ENCODE measurements around the gene AP1AR. TPM values are rescaled to one million over a fixed set of nuclear protein-coding genes. Genes with fewer than 3 reads are reported as not detected.

Gene AP1AR
- total and polyA plus RNA-seq, 2 of the 4 experiments (the other 2 are of a cell fraction) = 4.0 to 4.7 TPM

DNA sequence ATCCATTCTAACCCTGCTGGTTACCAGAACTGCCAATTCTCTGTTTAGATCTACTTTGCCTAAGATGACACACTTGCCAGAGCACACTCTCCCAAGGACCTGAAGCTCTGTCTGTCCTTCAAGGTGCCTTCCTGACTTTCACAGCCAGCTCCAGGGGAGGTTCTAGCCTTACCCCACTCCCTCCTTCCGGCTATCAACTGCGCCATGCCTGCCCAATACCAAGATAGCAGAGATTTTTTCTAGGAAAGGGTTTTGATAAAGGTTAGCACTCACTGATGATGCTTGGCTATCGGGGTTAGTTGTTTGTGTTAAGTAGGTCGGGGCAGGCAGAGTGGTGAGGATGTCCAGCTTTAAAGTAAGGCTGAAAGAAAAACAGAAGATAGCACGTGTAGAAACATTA is 79.9 kb downstream of the AP1AR start:
- Histone ChIP-seq H3K56ac (ENCODE audit: extremely low read depth, insufficient read depth, low read length) (no peak overlapping the region), H4K91ac (ENCODE audit: insufficient read depth, low read depth, low read length) (no peak overlapping the region), H2BK5ac (ENCODE audit: low read depth, low read length, poor library complexity, severe bottlenecking) (no peak overlapping the region), H2AK9ac (replicated peaks; ENCODE audit: low read depth, low read length, poor library complexity) (no peak overlapping the region), H3K79me1 (ENCODE audit: low read depth in 1 of 2, low read length in 2 of 2) (peaks cover 0 to 2% of the 10 kb centered on the region in 2 experiments; a peak in 1 of 4 replicates), H3K36me3 (ENCODE audit: control insufficient read depth, insufficient read depth, low read length) (no peaks in the 10 kb centered on the region), H3K9ac (ENCODE audit: low read depth, low read length) (no peak overlapping the region), H3K27ac (ENCODE audit: insufficient read depth, low read length) (no peak overlapping the region), H3K18ac (ENCODE audit: low read depth, low read length) (no peak overlapping the region), H3K14ac (replicated peaks; ENCODE audit: low read depth, low read length) (no peak overlapping the region), H2BK120ac (ENCODE audit: low read depth, low read length) (no peak overlapping the region), H2BK15ac (ENCODE audit: low read depth, low read length) (no peak overlapping the region), H2AFZ (replicated peaks; ENCODE audit: low read length, poor library complexity) (no peak overlapping the region), H3K4me2 (ENCODE audit: low read depth, low read length) (no peak overlapping the region), H3K9me3 (ENCODE audit: control insufficient read depth, insufficient read depth, low read length) (no peaks in the 10 kb centered on the region), H3K27me3 (ENCODE audit: control insufficient read depth, insufficient read depth, low read length) (no peaks in the 10 kb centered on the region), H3K9me1 (ENCODE audit: insufficient read depth, low read length) (no peaks in the 10 kb centered on the region), H3K4ac (ENCODE audit: low read depth, low read length) (no peak overlapping the region), H4K20me1 (ENCODE audit: insufficient read depth, low read length) (no peaks in the 10 kb centered on the region), H4K5ac (ENCODE audit: low read depth, low read length) (no peak overlapping the region), H4K8ac (ENCODE audit: low read depth in 2 of 2, low read length in 2 of 2) (no peak overlapping the region), H3K23ac (ENCODE audit: low read depth, low read length) (no peak overlapping the region), H2AK5ac (ENCODE audit: low read depth, low read length) (no peak overlapping the region), H2BK20ac (ENCODE audit: low read depth, low read length) (no peak overlapping the region), H3K4me3 (ENCODE audit: insufficient read depth, low read depth, low read length) (no peak overlapping the region), H3K4me1 (ENCODE audit: control insufficient read depth, insufficient read depth, low read length) (peaks cover 4% of the 10 kb centered on the region; the same call in 1 of the 2 replicates)
- in situ Hi-C loops (cut with MboI; ENCODE audit: low sequenced_read_pairs) (no loop called here), dilution Hi-C loops (cut with HindIII; ENCODE audit: low sequenced_read_pairs, unreplicated experiment) (no loop called here), intact Hi-C loops (cut with micrococcal nuclease) (loop anchor here (1.0 kb wide), 1 partner anchor 8 kb away; no protein-coding TSS in a partner anchor)
- no peak for DNase-seq
- no peak for TF ChIP-seq RCOR1 (IDR thresholded peaks at IDR 0.05; ENCODE audit: insufficient replicate concordance, low read length)
- TF ChIP-seq, protein P1, sequence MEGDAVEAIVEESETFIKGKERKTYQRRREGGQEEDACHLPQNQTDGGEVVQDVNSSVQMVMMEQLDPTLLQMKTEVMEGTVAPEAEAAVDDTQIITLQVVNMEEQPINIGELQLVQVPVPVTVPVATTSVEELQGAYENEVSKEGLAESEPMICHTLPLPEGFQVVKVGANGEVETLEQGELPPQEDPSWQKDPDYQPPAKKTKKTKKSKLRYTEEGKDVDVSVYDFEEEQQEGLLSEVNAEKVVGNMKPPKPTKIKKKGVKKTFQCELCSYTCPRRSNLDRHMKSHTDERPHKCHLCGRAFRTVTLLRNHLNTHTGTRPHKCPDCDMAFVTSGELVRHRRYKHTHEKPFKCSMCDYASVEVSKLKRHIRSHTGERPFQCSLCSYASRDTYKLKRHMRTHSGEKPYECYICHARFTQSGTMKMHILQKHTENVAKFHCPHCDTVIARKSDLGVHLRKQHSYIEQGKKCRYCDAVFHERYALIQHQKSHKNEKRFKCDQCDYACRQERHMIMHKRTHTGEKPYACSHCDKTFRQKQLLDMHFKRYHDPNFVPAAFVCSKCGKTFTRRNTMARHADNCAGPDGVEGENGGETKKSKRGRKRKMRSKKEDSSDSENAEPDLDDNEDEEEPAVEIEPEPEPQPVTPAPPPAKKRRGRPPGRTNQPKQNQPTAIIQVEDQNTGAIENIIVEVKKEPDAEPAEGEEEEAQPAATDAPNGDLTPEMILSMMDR (conservative IDR thresholded peaks at IDR 0.05; ENCODE audit: low read depth, low read length) = no peak
- no peak for TF ChIP-seq RAD21 (IDR thresholded peaks at IDR 0.05; ENCODE audit: low read length)
- no peak for TF ChIP-seq MAFK (IDR thresholded peaks at IDR 0.05; ENCODE audit: low read depth, low read length)
- TF ChIP-seq MXI1 (IDR thresholded peaks at IDR 0.05; ENCODE audit: borderline replicate concordance, low read depth, low read length) = no peak
- TF ChIP-seq, protein P2, sequence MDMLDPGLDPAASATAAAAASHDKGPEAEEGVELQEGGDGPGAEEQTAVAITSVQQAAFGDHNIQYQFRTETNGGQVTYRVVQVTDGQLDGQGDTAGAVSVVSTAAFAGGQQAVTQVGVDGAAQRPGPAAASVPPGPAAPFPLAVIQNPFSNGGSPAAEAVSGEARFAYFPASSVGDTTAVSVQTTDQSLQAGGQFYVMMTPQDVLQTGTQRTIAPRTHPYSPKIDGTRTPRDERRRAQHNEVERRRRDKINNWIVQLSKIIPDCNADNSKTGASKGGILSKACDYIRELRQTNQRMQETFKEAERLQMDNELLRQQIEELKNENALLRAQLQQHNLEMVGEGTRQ (IDR thresholded peaks at IDR 0.05; ENCODE audit: low read depth, low read length) = no peak
- no peak for TF ChIP-seq POLR2A (IDR thresholded peaks at IDR 0.05; ENCODE audit: low read depth, low read length)
- no peak for TF ChIP-seq MAZ (IDR thresholded peaks at IDR 0.05; ENCODE audit: borderline replicate concordance, low read depth, low read length)
- TF ChIP-seq FOS (IDR thresholded peaks at IDR 0.05; ENCODE audit: low read depth, low read length) = no peak
- no peak for TF ChIP-seq NFE2L2 (IDR thresholded peaks at IDR 0.05; ENCODE audit: low read depth, low read length)
- TF ChIP-seq, protein P3, sequence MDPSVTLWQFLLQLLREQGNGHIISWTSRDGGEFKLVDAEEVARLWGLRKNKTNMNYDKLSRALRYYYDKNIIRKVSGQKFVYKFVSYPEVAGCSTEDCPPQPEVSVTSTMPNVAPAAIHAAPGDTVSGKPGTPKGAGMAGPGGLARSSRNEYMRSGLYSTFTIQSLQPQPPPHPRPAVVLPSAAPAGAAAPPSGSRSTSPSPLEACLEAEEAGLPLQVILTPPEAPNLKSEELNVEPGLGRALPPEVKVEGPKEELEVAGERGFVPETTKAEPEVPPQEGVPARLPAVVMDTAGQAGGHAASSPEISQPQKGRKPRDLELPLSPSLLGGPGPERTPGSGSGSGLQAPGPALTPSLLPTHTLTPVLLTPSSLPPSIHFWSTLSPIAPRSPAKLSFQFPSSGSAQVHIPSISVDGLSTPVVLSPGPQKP (IDR thresholded peaks at IDR 0.05; ENCODE audit: borderline replicate concordance, low read depth, low read length) = no peak
- TF ChIP-seq RFX5 (IDR thresholded peaks at IDR 0.05; ENCODE audit: low read depth, low read length) = no peak
- TF ChIP-seq SMC3 (IDR thresholded peaks at IDR 0.05; ENCODE audit: low read depth, low read length) = no peak
- TF ChIP-seq BHLHE40 (IDR thresholded peaks at IDR 0.05; ENCODE audit: low read depth, low read length) = no peak
- TF ChIP-seq CHD1 (IDR thresholded peaks at IDR 0.05; ENCODE audit: low read depth, low read length) = no peak
- no peak for TF ChIP-seq CEBPB (IDR thresholded peaks at IDR 0.05; ENCODE audit: low read depth, low read length)
- BruUV-seq (replicated peaks) = no TSS peak
- ATAC-seq (ENCODE audit: low read depth) = no peak
- POLR2A ChIA-PET (ENCODE audit: unreplicated experiment) = no interaction called here
- WGBS, 2 experiments (ENCODE audit: extremely low coverage in 2 of 2, insufficient read length in 1 of 2) = 33% methylated on average over 1 of the region's 5 CpGs; no CpG with 5 or more reads in 1 of the 2 experiments
- CTCF ChIA-PET = interaction anchor here (0.7 to 1.0 kb wide), 2 partner anchors 11 to 293 kb away, joined by 3 to 4 read pairs; no protein-coding TSS in a partner anchor

Data from IMR-90 (cell line).